ENCODE data around the gene ABHD17C.
"Not testable (repeated sequence)": the region's sequence is repeated elsewhere in the genome, so short reads cannot be mapped to it uniquely, and the experiment has no call there.

Gene ABHD17C

DNA sequence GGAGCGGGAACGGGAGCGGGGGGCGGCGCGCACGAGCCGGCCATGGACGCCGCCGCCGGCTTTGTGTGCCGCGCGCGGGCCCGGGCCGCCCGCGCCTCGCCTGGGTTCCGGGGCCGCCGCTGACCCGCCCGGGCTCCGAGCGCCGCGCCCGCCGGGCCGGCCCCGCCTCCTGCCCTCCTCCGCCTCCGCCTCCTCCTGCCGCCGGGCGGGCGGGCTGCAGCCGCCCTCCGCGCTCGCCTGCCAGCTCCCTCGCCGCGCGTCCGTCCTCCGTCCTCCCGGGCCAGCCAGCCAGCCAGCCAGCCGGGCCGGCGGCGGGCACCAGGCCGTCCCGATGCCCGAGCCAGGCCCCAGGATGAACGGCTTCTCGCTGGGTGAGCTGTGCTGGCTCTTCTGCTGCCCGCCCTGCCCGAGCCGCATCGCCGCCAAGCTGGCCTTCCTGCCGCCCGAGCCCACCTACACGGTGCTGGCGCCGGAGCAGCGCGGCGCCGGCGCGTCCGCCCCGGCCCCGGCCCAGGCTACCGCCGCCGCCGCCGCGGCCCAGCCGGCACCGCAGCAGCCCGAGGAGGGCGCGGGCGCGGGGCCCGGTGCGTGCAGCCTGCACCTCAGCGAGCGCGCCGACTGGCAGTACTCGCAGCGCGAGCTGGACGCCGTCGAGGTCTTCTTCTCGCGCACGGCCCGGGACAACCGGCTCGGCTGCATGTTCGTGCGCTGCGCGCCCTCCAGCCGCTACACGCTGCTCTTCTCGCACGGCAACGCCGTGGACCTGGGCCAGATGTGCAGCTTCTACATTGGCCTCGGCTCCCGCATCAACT, at the start of gene ABHD17C:
TSS of gene ABHD17C (plus strand) at position 212 of the 812 bp plus-strand sequence. CDS start at position 332, 120 bp downstream.
- H3K9ac ChIP-seq (ENCODE audit: low read length): peak within 1 kb of the TSS; percentile 64
- no peaks in the 10 kb centered on the region for H3K9me3 ChIP-seq (replicated peaks; ENCODE audit: insufficient read depth, low read length)
- no peaks in the 10 kb centered on the region for H3K27me3 ChIP-seq (replicated peaks; ENCODE audit: insufficient read depth, low read length)
- peak within 1 kb of the TSS; percentile 87 for H3K4me3 ChIP-seq (ENCODE audit: low read length)
- H2AFZ ChIP-seq (ENCODE audit: low read length): peak within 1 kb of the TSS; percentile 93
- peak within 1 kb of the TSS; percentile 95 for H3K4me2 ChIP-seq (ENCODE audit: low read depth, low read length)
- DNase-seq: peak; percentile 63
- peaks cover 46% of the 10 kb centered on the region for H3K79me2 ChIP-seq (ENCODE audit: low read length)
- peak within 1 kb of the TSS; percentile 9; the same call in 1 of the 2 replicates for H3K27ac ChIP-seq (ENCODE audit: low read length)
- H4K20me1 ChIP-seq (ENCODE audit: insufficient read depth, low read length): no peaks in the 10 kb centered on the region
- no peak for TF ChIP-seq EZH2phosphoT487 (IDR thresholded peaks at IDR 0.05; ENCODE audit: low read length)
- TF ChIP-seq, protein P1, sequence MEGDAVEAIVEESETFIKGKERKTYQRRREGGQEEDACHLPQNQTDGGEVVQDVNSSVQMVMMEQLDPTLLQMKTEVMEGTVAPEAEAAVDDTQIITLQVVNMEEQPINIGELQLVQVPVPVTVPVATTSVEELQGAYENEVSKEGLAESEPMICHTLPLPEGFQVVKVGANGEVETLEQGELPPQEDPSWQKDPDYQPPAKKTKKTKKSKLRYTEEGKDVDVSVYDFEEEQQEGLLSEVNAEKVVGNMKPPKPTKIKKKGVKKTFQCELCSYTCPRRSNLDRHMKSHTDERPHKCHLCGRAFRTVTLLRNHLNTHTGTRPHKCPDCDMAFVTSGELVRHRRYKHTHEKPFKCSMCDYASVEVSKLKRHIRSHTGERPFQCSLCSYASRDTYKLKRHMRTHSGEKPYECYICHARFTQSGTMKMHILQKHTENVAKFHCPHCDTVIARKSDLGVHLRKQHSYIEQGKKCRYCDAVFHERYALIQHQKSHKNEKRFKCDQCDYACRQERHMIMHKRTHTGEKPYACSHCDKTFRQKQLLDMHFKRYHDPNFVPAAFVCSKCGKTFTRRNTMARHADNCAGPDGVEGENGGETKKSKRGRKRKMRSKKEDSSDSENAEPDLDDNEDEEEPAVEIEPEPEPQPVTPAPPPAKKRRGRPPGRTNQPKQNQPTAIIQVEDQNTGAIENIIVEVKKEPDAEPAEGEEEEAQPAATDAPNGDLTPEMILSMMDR (IDR thresholded peaks at IDR 0.05; ENCODE audit: low read length): no peak
- TF ChIP-seq EZH2 (optimal IDR thresholded peaks at IDR 0.05; ENCODE audit: low read depth, low read length): no peak
- H3K36me3 ChIP-seq (replicated peaks; ENCODE audit: insufficient read depth, low read length): no peaks in the 10 kb centered on the region
- H3K9me2 ChIP-seq (replicated peaks; ENCODE audit: insufficient read depth, low read length): no peaks in the 10 kb centered on the region
- peaks cover 16% of the 10 kb centered on the region for H3K4me1 ChIP-seq (ENCODE audit: low read length)
- peaks cover 11% of the 10 kb centered on the region; the same call in 1 of the 2 replicates for H3F3A ChIP-seq (ENCODE audit: insufficient read depth, low read length)

DNA sequence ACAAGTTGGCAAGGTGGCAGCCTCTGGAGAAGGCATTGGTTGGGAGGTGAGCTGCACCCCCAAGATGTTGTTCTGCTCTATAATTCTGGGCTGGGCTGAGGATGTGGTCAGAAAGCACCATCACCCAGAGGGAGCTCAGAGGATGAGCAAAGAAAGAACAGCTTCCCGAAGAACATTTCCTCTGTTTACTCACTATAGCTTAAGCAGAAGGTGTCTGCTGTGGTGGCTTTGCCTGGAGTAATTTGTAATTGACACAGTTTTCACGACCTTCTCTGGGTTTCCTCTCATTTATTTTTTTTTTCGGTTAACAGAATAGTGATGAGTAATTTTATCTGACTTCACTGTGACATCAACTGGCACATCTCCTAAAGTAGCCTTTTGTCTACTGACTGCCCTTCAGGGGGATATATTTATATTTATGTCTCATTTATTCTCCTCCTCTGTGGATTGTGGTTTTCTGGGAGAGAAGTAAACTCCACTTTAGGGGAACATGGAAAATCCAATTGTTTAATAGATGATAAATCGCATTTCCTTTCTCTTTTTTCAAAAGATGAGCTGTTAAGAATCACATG, 49.5 kb upstream of the ABHD17C start:
- Histone ChIP-seq H3K4me1 (ENCODE audit: low read length) (no peaks in the 10 kb centered on the region), H3K27ac (ENCODE audit: low read length) (no peak overlapping the region), H3K4me3 (ENCODE audit: low read length) (no peak overlapping the region), H3K4me2 (ENCODE audit: low read depth, low read length) (no peak overlapping the region), H3K27me3 (replicated peaks; ENCODE audit: insufficient read depth, low read length) (no peaks in the 10 kb centered on the region), H3K9me3 (replicated peaks; ENCODE audit: insufficient read depth, low read length) (no peaks in the 10 kb centered on the region), H3K9me2 (replicated peaks; ENCODE audit: insufficient read depth, low read length) (no peaks in the 10 kb centered on the region), H4K20me1 (ENCODE audit: insufficient read depth, low read length) (no peaks in the 10 kb centered on the region), H3F3A (ENCODE audit: insufficient read depth, low read length) (no peaks in the 10 kb centered on the region), H3K79me2 (ENCODE audit: low read length) (no peaks in the 10 kb centered on the region), H3K36me3 (replicated peaks; ENCODE audit: insufficient read depth, low read length) (no peaks in the 10 kb centered on the region), H2AFZ (ENCODE audit: low read length) (no peak overlapping the region), H3K9ac (ENCODE audit: low read length) (no peak overlapping the region)
- no peak for DNase-seq
- TF ChIP-seq, protein P1 (IDR thresholded peaks at IDR 0.05; ENCODE audit: low read length): no peak
- TF ChIP-seq EZH2phosphoT487 (IDR thresholded peaks at IDR 0.05; ENCODE audit: low read length): no peak
- TF ChIP-seq EZH2 (optimal IDR thresholded peaks at IDR 0.05; ENCODE audit: low read depth, low read length): no peak

GRCh38 chr15:80647424-80647823, 47.7 kb upstream of the ABHD17C start:
- H4K20me1 ChIP-seq (ENCODE audit: insufficient read depth, low read length); H3K4me1 ChIP-seq (ENCODE audit: low read length); H3K9ac ChIP-seq (ENCODE audit: low read length); H3K9me3 ChIP-seq (replicated peaks; ENCODE audit: insufficient read depth, low read length); H3K4me3 ChIP-seq (ENCODE audit: low read length); H3K27me3 ChIP-seq (replicated peaks; ENCODE audit: insufficient read depth, low read length); H3K4me2 ChIP-seq (ENCODE audit: low read depth, low read length); DNase-seq; H3K79me2 ChIP-seq (ENCODE audit: low read length); H2AFZ ChIP-seq (ENCODE audit: low read length); H3K27ac ChIP-seq (ENCODE audit: low read length); H3K9me2 ChIP-seq (replicated peaks; ENCODE audit: insufficient read depth, low read length); H3F3A ChIP-seq (ENCODE audit: insufficient read depth, low read length); H3K36me3 ChIP-seq (replicated peaks; ENCODE audit: insufficient read depth, low read length): not testable (repeated sequence)

- Histone ChIP-seq H3K36me3 (replicated peaks; ENCODE audit: insufficient read depth, low read length) (no peaks in the 10 kb centered on the region), H3K27me3 (replicated peaks; ENCODE audit: insufficient read depth, low read length) (no peaks in the 10 kb centered on the region), H3K4me2 (ENCODE audit: low read depth, low read length) (no peak overlapping the region), H3K27ac (ENCODE audit: low read length) (no peak overlapping the region), H3K4me1 (ENCODE audit: low read length) (no peaks in the 10 kb centered on the region), H4K20me1 (ENCODE audit: insufficient read depth, low read length) (no peaks in the 10 kb centered on the region), H3K79me2 (ENCODE audit: low read length) (no peaks in the 10 kb centered on the region), H3K9me2 (replicated peaks; ENCODE audit: insufficient read depth, low read length) (no peaks in the 10 kb centered on the region), H3K4me3 (ENCODE audit: low read length) (no peak overlapping the region), H3K9ac (ENCODE audit: low read length) (no peak overlapping the region), H3F3A (ENCODE audit: insufficient read depth, low read length) (no peaks in the 10 kb centered on the region), H3K9me3 (replicated peaks; ENCODE audit: insufficient read depth, low read length) (no peaks in the 10 kb centered on the region), H2AFZ (ENCODE audit: low read length) (no peak overlapping the region)
- no peak for TF ChIP-seq EZH2phosphoT487 (IDR thresholded peaks at IDR 0.05; ENCODE audit: low read length)
- TF ChIP-seq, protein P1 (IDR thresholded peaks at IDR 0.05; ENCODE audit: low read length): no peak
- no peak for TF ChIP-seq EZH2 (optimal IDR thresholded peaks at IDR 0.05; ENCODE audit: low read depth, low read length)
- no peak for DNase-seq
Observed at GRCh38 chr15:80654299-80654698, 40.8 kb upstream of the ABHD17C start.

All from MM.1S (cell line).